Liver (tissue), 9 donors: Measurements from ENCODE around the gene SPI1. TPM values are rescaled to one million over a fixed set of nuclear protein-coding genes. Genes with fewer than 3 reads are reported as not detected.

Experiments used
- DNase-seq: peaks from one replicate; pipeline ENCODE4 v3.0.0-alpha.2; 2017; ENCODE audit warnings: low spot score
- H3K27ac ChIP-seq, 2 donors: one replicate each; pipeline ENCODE4 v1.7.0; 2013; ENCODE audit warnings: inconsistent platforms in 2 of 2, low read length in 2 of 2, control low read depth in 1 of 2, low read depth in 1 of 2, mild to moderate bottlenecking in 1 of 2
- H3K27me3 ChIP-seq, 4 donors: one replicate each; pipeline versions ENCODE4 v1.6.1 to v1.7.0; 2013; ENCODE audit warnings: low read length in 3 of 4, inconsistent platforms in 1 of 4, mild to moderate bottlenecking in 1 of 4, moderate library complexity in 1 of 4; ENCODE audit not compliant: control insufficient read depth in 4 of 4, insufficient read depth in 4 of 4
- H3K36me3 ChIP-seq, 4 donors: one replicate each; pipeline versions ENCODE4 v1.6.1 to v1.7.0; 2013; ENCODE audit warnings: low read length in 3 of 4, mild to moderate bottlenecking in 3 of 4, low read depth in 1 of 4, moderate library complexity in 1 of 4; ENCODE audit not compliant: control insufficient read depth in 4 of 4, insufficient read depth in 3 of 4
- H3K4me1 ChIP-seq, 4 donors: one replicate each; pipeline versions ENCODE4 v1.6.1 to v1.7.0; 2013; ENCODE audit warnings: low read length in 3 of 4, mild to moderate bottlenecking in 3 of 4, moderate library complexity in 1 of 4; ENCODE audit not compliant: control insufficient read depth in 4 of 4, insufficient read depth in 4 of 4
- H3K4me3 ChIP-seq, 3 donors: one replicate each; pipeline versions ENCODE4 v1.6.1 to v1.7.0; 2013; ENCODE audit warnings: low read length in 3 of 3, control low read depth in 1 of 3, low read depth in 1 of 3, mild to moderate bottlenecking in 1 of 3
- H3K9ac ChIP-seq, 2 donors: one replicate each; pipeline ENCODE4 v1.7.0; 2013; ENCODE audit warnings: low read length in 2 of 2, mild to moderate bottlenecking in 2 of 2, moderate library complexity in 2 of 2, control low read depth in 1 of 2, low read depth in 1 of 2
- H3K9me3 ChIP-seq, 4 donors: one replicate each; pipeline versions ENCODE4 v1.6.1 to v1.7.0; 2013; ENCODE audit warnings: low read length in 3 of 4; ENCODE audit not compliant: control insufficient read depth in 4 of 4
- ATF3 ChIP-seq: IDR thresholded peaks from 2 replicates; pipeline ENCODE4 v1.6.1; 2016; ENCODE audit warnings: antibody characterized with exemption
- CTCF ChIP-seq: fragments of 150-350 bp; IDR thresholded peaks from 2 replicates; pipeline ENCODE4 v1.5.1; 2017; ENCODE audit warnings: improper control_type of control experiment, low read depth, low read length; ENCODE audit not compliant: missing input control
- EGR1 ChIP-seq, 2 donors: IDR thresholded peaks; 2 replicates each; pipeline ENCODE4 v1.6.1; 2016 to 2018; ENCODE audit warnings: antibody characterized with exemption in 2 of 2, low read depth in 2 of 2
- FOXA1 ChIP-seq: IDR thresholded peaks from 2 replicates; pipeline ENCODE4 v1.6.1; 2016; ENCODE audit warnings: antibody characterized with exemption
- FOXA2 ChIP-seq: IDR thresholded peaks from 2 replicates; pipeline ENCODE4 v1.6.1; 2016; ENCODE audit warnings: antibody characterized with exemption
- GABPA ChIP-seq, 2 donors: IDR thresholded peaks in 1 of 2; conservative IDR thresholded peaks in 1 of 2; 2 replicates each; pipeline ENCODE4 v1.6.1; 2016; ENCODE audit warnings: antibody characterized with exemption in 2 of 2, mild to moderate bottlenecking in 1 of 2, moderate library complexity in 1 of 2
- HNF4A ChIP-seq, 2 donors: conservative IDR thresholded peaks; 2 replicates each; pipeline ENCODE4 v1.6.1; 2016; ENCODE audit warnings: antibody characterized with exemption in 2 of 2, mild to moderate bottlenecking in 2 of 2
- HNF4G ChIP-seq: IDR thresholded peaks from 2 replicates; pipeline ENCODE4 v1.6.1; 2016; ENCODE audit warnings: antibody characterized with exemption
- JUND ChIP-seq, 2 donors: IDR thresholded peaks; 2 replicates each; pipeline ENCODE4 v1.6.1; 2016; ENCODE audit warnings: antibody characterized with exemption in 2 of 2
- MAX ChIP-seq: IDR thresholded peaks from 2 replicates; pipeline ENCODE4 v1.6.1; 2016; ENCODE audit warnings: antibody characterized with exemption
- NR2F2 ChIP-seq: IDR thresholded peaks from 2 replicates; pipeline ENCODE4 v1.6.1; 2016; ENCODE audit warnings: antibody characterized with exemption
- RAD21 ChIP-seq, 2 donors: IDR thresholded peaks; 2 replicates each; pipeline ENCODE4 v1.6.1; 2016; ENCODE audit warnings: antibody characterized with exemption in 2 of 2, mild to moderate bottlenecking in 2 of 2
- REST ChIP-seq: IDR thresholded peaks from 2 replicates; pipeline ENCODE4 v1.6.1; 2016; ENCODE audit warnings: antibody characterized with exemption, mild to moderate bottlenecking
- RXRA ChIP-seq, 2 donors: IDR thresholded peaks; 2 replicates each; pipeline ENCODE4 v1.6.1; 2017 to 2018; ENCODE audit warnings: antibody characterized with exemption in 2 of 2, mild to moderate bottlenecking in 1 of 2
- SP1 ChIP-seq: IDR thresholded peaks from 2 replicates; pipeline ENCODE4 v1.6.1; 2018; ENCODE audit warnings: antibody characterized with exemption, mild to moderate bottlenecking
- TAF1 ChIP-seq: conservative IDR thresholded peaks from 2 replicates; pipeline ENCODE4 v1.6.1; 2016; ENCODE audit warnings: antibody characterized with exemption, mild to moderate bottlenecking
- YY1 ChIP-seq: IDR thresholded peaks from 2 replicates; pipeline ENCODE4 v1.6.1; 2016; ENCODE audit warnings: antibody characterized with exemption, mild to moderate bottlenecking
- WGBS: extraction: QIAGEN DNeasy Blood & Tissue Kit; methylation state at CpG from one replicate; pipeline ENCODE4 v1.1.7; 2013; 5-methylcytosine and 5-hydroxymethylcytosine counted together
- polyA plus RNA-seq, 2 donors: library from polyadenylated mRNA; stranded (reverse) in 1 of 2; unstranded in 1 of 2; fragments of 200-250 nt in 1 of 2; fragments of >200 nt in 1 of 2; fragmentation: Nextera tagmentation in 1 of 2; extraction: Ambion mirVana in 1 of 2; gene quantifications; one replicate each; pipeline versions ENCODE4 v1.2.1 to v1.2.3, GENCODE V29; 2013 to 2015
- total RNA-seq, 2 donors: library from RNA; depleted of rRNA; stranded (reverse); fragments of >200 nt; gene quantifications; one replicate each; pipeline ENCODE4 v1.2.3, GENCODE V29; 2014
- donor health status: healthy.
- donor health status: healthy.
- donor health status: healthy.
- donor health status: healthy.
- donor health status: healthy.

SPI1 gene
- total and polyA plus RNA-seq, 4 donors, result 2.3 to 14.4 (median 13.3) TPM

- Histone ChIP-seq H3K27ac (no peak overlapping the region), H3K27me3 (no peaks in the 10 kb centered on the region), H3K4me1 (peaks cover 0 to 6% (median 4%) of the 10 kb centered on the region in 4 donors), H3K4me3 (no peak overlapping the region), H3K9me3 (no peaks in the 10 kb centered on the region), H3K36me3 (peaks cover 0 to 41% (median 14%) of the 10 kb centered on the region in 4 donors), H3K9ac (no peak overlapping the region)
- TF ChIP-seq RXRA (IDR thresholded peaks at IDR 0.05) (no peak), JUND (IDR thresholded peaks at IDR 0.05) (no peak), CTCF (no peak), FOXA1 (no peak), FOXA2 (no peak), HNF4G (no peak), RAD21 (IDR thresholded peaks at IDR 0.05) (no peak), ATF3 (no peak), HNF4A (conservative IDR thresholded peaks at IDR 0.05) (no peak), GABPA (IDR thresholded peaks at IDR 0.05 in 1 of 2, conservative IDR thresholded peaks at IDR 0.05 in 1 of 2) (no peak), MAX (no peak), EGR1 (IDR thresholded peaks at IDR 0.05; ENCODE audit: low read depth in 2 of 2) (no peak), TAF1 (no peak), NR2F2 (no peak), REST (no peak), SP1 (no peak)
- WGBS, result 92% methylated on average over 16 of the region's 16 CpGs
- no peak for DNase-seq
Observed at GRCh38 chr11:47413908-47414684, 35.7 kb upstream of the SPI1 start.

DNA sequence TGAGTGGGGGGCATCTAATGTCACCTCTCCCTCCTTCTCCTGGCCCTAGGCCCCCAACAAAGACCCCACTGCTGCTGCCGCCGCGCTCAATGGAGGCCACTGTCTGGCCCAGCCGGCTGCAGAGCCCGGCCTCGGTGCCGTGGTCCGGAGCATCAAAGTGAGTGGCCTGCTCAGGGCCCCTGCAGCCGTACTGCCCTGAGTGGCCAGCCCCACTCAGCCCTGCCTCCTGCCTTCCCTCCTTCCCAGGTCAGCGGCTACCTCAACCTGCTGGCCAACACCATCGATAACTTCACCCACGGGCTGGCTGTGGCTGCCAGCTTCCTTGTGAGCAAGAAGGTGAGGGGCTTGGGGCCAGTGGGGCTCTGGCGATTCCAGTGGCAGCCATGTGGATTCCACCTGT is 35.0 kb upstream of the SPI1 start:
- DNase-seq, result no peak
- no peaks in the 10 kb centered on the region for H3K9me3 ChIP-seq
- no peaks in the 10 kb centered on the region for H3K27me3 ChIP-seq
- H3K36me3 ChIP-seq, result peaks cover 0 to 33% (median 9%) of the 10 kb centered on the region in 4 donors
- H3K4me3 ChIP-seq, result no peak overlapping the region
- H3K27ac ChIP-seq, result no peak overlapping the region
- WGBS, result 94% methylated on average over 13 of the region's 13 CpGs
- peaks cover 0 to 11% (median 8%) of the 10 kb centered on the region in 4 donors for H3K4me1 ChIP-seq
- TF ChIP-seq TAF1, result no peak
- TF ChIP-seq EGR1 (IDR thresholded peaks at IDR 0.05; ENCODE audit: low read depth in 2 of 2), result no peak
- TF ChIP-seq YY1, result no peak
- no peak overlapping the region for H3K9ac ChIP-seq
